Suppressor macrophage (primary cell): Measurements from ENCODE around the gene GRIA4.

Source experiments
- DNase-seq, 4 experiments: peaks; one replicate each; pipeline ENCODE4 v3.0.0-alpha.2; 2020 to 2022

Gene GRIA4

GRCh38 chr11:105639527-105639926, 29.7 kb downstream of the GRIA4 start:
- DNase-seq = no peak

GRCh38 chr11:105641433-105641832, 31.6 kb downstream of the GRIA4 start:
- DNase-seq = no peak

- DNase-seq = no peak
These were observed 33.0 kb downstream of the GRIA4 start for GRCh38 chr11:105642870-105643269.

- DNase-seq = no peak
These were observed 35.1 kb downstream of the GRIA4 start for GRCh38 chr11:105644839-105645573.

GRCh38 chr11:105647780-105648179, 37.9 kb downstream of the GRIA4 start:
- no peak for DNase-seq

GRCh38 chr11:105648762-105649161, 38.9 kb downstream of the GRIA4 start:
- DNase-seq = no peak

- no peak for DNase-seq
These were observed 55.4 kb downstream of the GRIA4 start for GRCh38 chr11:105665281-105665680.

- DNase-seq = no peak
These were observed 57.6 kb downstream of the GRIA4 start for GRCh38 chr11:105667441-105667840.

- DNase-seq = peak in 2 of 4 experiments; percentile 2 to 6
These were observed 60.9 kb downstream of the GRIA4 start for GRCh38 chr11:105670811-105671210.

- DNase-seq = peak; percentile 37 to 66 (median 60)
These were observed 63.2 kb downstream of the GRIA4 start for GRCh38 chr11:105673089-105673488.

- no peak for DNase-seq
These were observed 79.8 kb downstream of the GRIA4 start for GRCh38 chr11:105689631-105690030.

- no peak for DNase-seq
These were observed 80.6 kb downstream of the GRIA4 start for GRCh38 chr11:105690467-105690866.

GRCh38 chr11:105693075-105693759, 83.3 kb downstream of the GRIA4 start:
- no peak for DNase-seq

GRCh38 chr11:105696000-105696399, 86.1 kb downstream of the GRIA4 start:
- no peak for DNase-seq

- no peak for DNase-seq
These were observed 87.4 kb downstream of the GRIA4 start for GRCh38 chr11:105697291-105697690.

GRCh38 chr11:105699203-105699602, 89.3 kb downstream of the GRIA4 start:
- DNase-seq = no peak

- DNase-seq = no peak
These were observed 90.4 kb downstream of the GRIA4 start for GRCh38 chr11:105700271-105700670.

- no peak for DNase-seq
These were observed 91.2 kb downstream of the GRIA4 start for GRCh38 chr11:105701098-105701497.

GRCh38 chr11:105705786-105706530, 96.1 kb downstream of the GRIA4 start:
- DNase-seq = no peak

GRCh38 chr11:105713106-105713505, 103.2 kb downstream of the GRIA4 start:
- no peak for DNase-seq

- DNase-seq = no peak
These were observed 103.8 kb downstream of the GRIA4 start for GRCh38 chr11:105713696-105714095.

GRCh38 chr11:105718641-105719040, 108.8 kb downstream of the GRIA4 start:
- no peak for DNase-seq

GRCh38 chr11:105719073-105719822, 109.4 kb downstream of the GRIA4 start:
- no peak for DNase-seq
